ENCODE measurements around the gene VGLL4. TPM values are rescaled to one million over a fixed set of nuclear protein-coding genes. Genes with fewer than 3 reads are reported as not detected.

VGLL4 gene
- total RNA-seq, 1 experiment from 2014 or later, result 42.1 TPM

GRCh38 chr3:11690863-11691766, 47.4 kb upstream of the VGLL4 start:
- H2BK20ac ChIP-seq (ENCODE audit: low read depth, low read length, poor library complexity, severe bottlenecking), result no peak overlapping the region
- H4K20me1 ChIP-seq (ENCODE audit: control insufficient read depth, insufficient read depth, insufficient read length), result no peaks in the 10 kb centered on the region
- H3K4me3 Mint-ChIP-seq, result no peak overlapping the region
- H3K27ac Mint-ChIP-seq, result peak overlapping the region; percentile 31 to 74 (median 68); a peak in 6 of 7 replicates
- H3K79me1 ChIP-seq (ENCODE audit: insufficient read depth, low read depth, low read length, poor library complexity, severe bottlenecking), result no peaks in the 10 kb centered on the region
- H3K4me2 ChIP-seq (ENCODE audit: insufficient read depth, insufficient read length, low read length), result no peak overlapping the region
- no peak overlapping the region for H2BK5ac ChIP-seq (ENCODE audit: insufficient read length, low read length)
- no peak overlapping the region for H3K9ac ChIP-seq (ENCODE audit: extremely low read depth, insufficient read length, low read length)
- WGBS (ENCODE audit: extremely low coverage, insufficient read length, low lambda C conversion rate), result no CpG with 5 or more reads among the region's 8 CpGs
- H3K27me3 ChIP-seq (ENCODE audit: insufficient read depth, low read length), result no peaks in the 10 kb centered on the region
- H2BK12ac ChIP-seq (ENCODE audit: insufficient read length, low read depth, low read length), result no peak overlapping the region
- no peak overlapping the region for H4K5ac ChIP-seq (ENCODE audit: insufficient read length, low read depth, low read length)
- no peak overlapping the region for H2AFZ ChIP-seq (ENCODE audit: low read length)
- no peak overlapping the region for H2BK120ac ChIP-seq (ENCODE audit: low read depth, low read length, poor library complexity, severe bottlenecking)
- no peak overlapping the region for H3K14ac ChIP-seq (ENCODE audit: insufficient read depth, low read length)
- H3K4me1 ChIP-seq (ENCODE audit: insufficient read depth, low read length), result peaks cover 3% of the 10 kb centered on the region; the same call in 1 of the 2 replicates
- H3K36me3 Mint-ChIP-seq (ENCODE audit: insufficient read depth in 1 of 3, low read depth in 3 of 3), result peaks cover 0 to 3% (median 0%) of the 10 kb centered on the region in 3 experiments; a peak in 2 of 7 replicates
- H3K23me2 ChIP-seq (ENCODE audit: insufficient read length, low read depth, low read length, poor library complexity, severe bottlenecking), result no peaks in the 10 kb centered on the region
- H3K4ac ChIP-seq (ENCODE audit: low read depth, low read length), result no peak overlapping the region
- no peaks in the 10 kb centered on the region for H3K79me2 ChIP-seq (ENCODE audit: insufficient read depth, low read length)
- no peak overlapping the region for H3T11ph ChIP-seq (ENCODE audit: low read length)
- TF ChIP-seq, protein P1, sequence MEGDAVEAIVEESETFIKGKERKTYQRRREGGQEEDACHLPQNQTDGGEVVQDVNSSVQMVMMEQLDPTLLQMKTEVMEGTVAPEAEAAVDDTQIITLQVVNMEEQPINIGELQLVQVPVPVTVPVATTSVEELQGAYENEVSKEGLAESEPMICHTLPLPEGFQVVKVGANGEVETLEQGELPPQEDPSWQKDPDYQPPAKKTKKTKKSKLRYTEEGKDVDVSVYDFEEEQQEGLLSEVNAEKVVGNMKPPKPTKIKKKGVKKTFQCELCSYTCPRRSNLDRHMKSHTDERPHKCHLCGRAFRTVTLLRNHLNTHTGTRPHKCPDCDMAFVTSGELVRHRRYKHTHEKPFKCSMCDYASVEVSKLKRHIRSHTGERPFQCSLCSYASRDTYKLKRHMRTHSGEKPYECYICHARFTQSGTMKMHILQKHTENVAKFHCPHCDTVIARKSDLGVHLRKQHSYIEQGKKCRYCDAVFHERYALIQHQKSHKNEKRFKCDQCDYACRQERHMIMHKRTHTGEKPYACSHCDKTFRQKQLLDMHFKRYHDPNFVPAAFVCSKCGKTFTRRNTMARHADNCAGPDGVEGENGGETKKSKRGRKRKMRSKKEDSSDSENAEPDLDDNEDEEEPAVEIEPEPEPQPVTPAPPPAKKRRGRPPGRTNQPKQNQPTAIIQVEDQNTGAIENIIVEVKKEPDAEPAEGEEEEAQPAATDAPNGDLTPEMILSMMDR (conservative IDR thresholded peaks at IDR 0.05), result no peak
- H3K4me1 Mint-ChIP-seq, result peaks cover 26 to 35% of the 10 kb centered on the region in 2 experiments
- H3K9me3 ChIP-seq (ENCODE audit: control insufficient read depth, low read depth, low read length), result no peaks in the 10 kb centered on the region
- no peak for DNase-seq
- no peak overlapping the region for H2BK15ac ChIP-seq (ENCODE audit: low read depth, low read length)
- H4K91ac ChIP-seq (ENCODE audit: insufficient read length, low read depth, low read length), result no peak overlapping the region
- H3K18ac ChIP-seq (ENCODE audit: insufficient read length, low read depth, low read length), result no peak overlapping the region
- H3K27me3 Mint-ChIP-seq (ENCODE audit: low read depth), result no peaks in the 10 kb centered on the region
- H3K9me3 Mint-ChIP-seq, result no peaks in the 10 kb centered on the region
- H4K8ac ChIP-seq (replicated peaks; ENCODE audit: insufficient read length, low read depth, low read length), result no peak overlapping the region
- H3K27ac ChIP-seq (ENCODE audit: insufficient read length, low read depth, low read length), result no peak overlapping the region
- no peak overlapping the region for H3K23ac ChIP-seq (ENCODE audit: insufficient read length, low read depth, low read length)
- no peak overlapping the region for H3K56ac ChIP-seq (ENCODE audit: insufficient read length, low read depth, low read length)
- no peak overlapping the region for H2AK5ac ChIP-seq (ENCODE audit: insufficient read length, low read length)

All from H9 (cell line).